HCT116 (cell line): ENCODE data around the gene PRKACA. TPM values are rescaled to one million over a fixed set of nuclear protein-coding genes. Genes with fewer than 3 reads are reported as not detected.
A peak's percentile ranks its signal among the peaks of the same experiment; 100 is the strongest.

Experiments
- ATAC-seq: fragments of 200-7000 bp; cut with Tn5 transposase; 2 replicates; pipeline ENCODE4 v1.9.1; 2020; ENCODE audit warnings: mild to moderate bottlenecking, moderate library complexity
- BruUV-seq: library from RNA; stranded (reverse); fragments of 400-500 nt; replicated peaks from 2 replicates; lab custom pipeline; 2021; lab: Mats Ljungman, UMichigan
- CTCF ChIA-PET: fragments of 300-600 bp; sonication (Branson Sonifier 250); formaldehyde crosslinking; loops from one replicate; lab custom pipeline; 2021; ENCODE audit warnings: antibody characterized with exemption; lab: Charles Lee
- POLR2A ChIA-PET: fragments of 300-600, 350-600 bp; sonication (Branson Sonifier 250); formaldehyde crosslinking; loops from one replicate; lab custom pipeline; 2021; ENCODE audit warnings: antibody characterized with exemption; lab: Charles Lee
- RAD21 ChIA-PET, 2 experiments: fragments of 300-600 bp; sonication (Branson Sonifier 250); formaldehyde crosslinking; loops; one replicate each; lab custom pipeline; 2023; ENCODE audit warnings: low total read pairs in 2 of 2; ENCODE audit not compliant: uncharacterized antibody in 2 of 2, unreplicated experiment in 2 of 2, low non-redundant PET in 1 of 2; lab: Charles Lee
- DNase-seq: peaks from one replicate; pipeline ENCODE4 v3.0.0-alpha.2; 2010; ENCODE audit warnings: low read depth, low spot score
- H2AFZ ChIP-seq: fragments of 200-600 bp; shearing (Covaris generic), sonication (generic); 2 replicates; pipeline ENCODE4 v1.6.1; 2017; ENCODE audit warnings: low read depth, mixed run types, mixed read lengths, antibody characterized with exemption, low read length; ENCODE audit not compliant: poor library complexity, severe bottlenecking
- H3K27ac ChIP-seq: 2 replicates; pipeline ENCODE4 v1.5.1; 2012; ENCODE audit warnings: low read depth, low read length
- H3K27me3 ChIP-seq: fragments of 200-600 bp; sonication (generic); 2 replicates; pipeline ENCODE4 v1.6.1; 2016; ENCODE audit warnings: mixed run types, low read length, mixed read lengths; ENCODE audit not compliant: insufficient read depth
- H3K36me3 ChIP-seq, 2 experiments: fragments of 200-500 bp in 1 of 2; fragments of 200-600 bp in 1 of 2; sonication (Bioruptor generic) in 1 of 2; sonication (generic) in 1 of 2; 2 replicates each; pipeline versions ENCODE4 v1.5.1 to v1.6.1; 2014 to 2016; ENCODE audit warnings: low read length in 2 of 2, inconsistent platforms in 1 of 2, mixed read lengths in 1 of 2, mixed run types in 1 of 2; ENCODE audit not compliant: insufficient read depth in 2 of 2, control insufficient read depth in 1 of 2
- H3K4me1 ChIP-seq, 2 experiments: fragments of 200-600 bp in 1 of 2; sonication (generic) in 1 of 2; 2 replicates each; pipeline versions ENCODE4 v1.5.1 to v1.6.1; 2012 to 2017; ENCODE audit warnings: low read length in 2 of 2, inconsistent platforms in 1 of 2, mild to moderate bottlenecking in 1 of 2, mixed read lengths in 1 of 2, mixed run types in 1 of 2, moderate library complexity in 1 of 2; ENCODE audit not compliant: insufficient read depth in 2 of 2, control insufficient read depth in 1 of 2
- H3K4me2 ChIP-seq: fragments of 200-600 bp; sonication (generic); 2 replicates; pipeline ENCODE4 v1.6.1; 2017; ENCODE audit warnings: mixed run types, low read length, mixed read lengths
- H3K4me3 ChIP-seq, 2 experiments: fragments of 200-600 bp in 1 of 2; sonication (generic) in 1 of 2; replicated peaks in 1 of 2; 2 replicates each; pipeline ENCODE4 v1.5.1; 2011 to 2016; ENCODE audit warnings: low read length in 2 of 2, control low read depth in 1 of 2, low read depth in 1 of 2, mild to moderate bottlenecking in 1 of 2, mixed read lengths in 1 of 2, mixed run types in 1 of 2
- H3K79me2 ChIP-seq: fragments of 200-600 bp; sonication (generic); 2 replicates; pipeline ENCODE4 v1.6.1; 2017; ENCODE audit warnings: mild to moderate bottlenecking, mixed run types, low read length, moderate library complexity, mixed read lengths; ENCODE audit not compliant: insufficient read depth
- H3K9ac ChIP-seq: fragments of 200-600 bp; sonication (generic); 2 replicates; pipeline ENCODE4 v1.6.1; 2016; ENCODE audit warnings: low read length, mixed read lengths
- H3K9me2 ChIP-seq: fragments of 200-600 bp; sonication (generic), shearing (Covaris generic); 2 replicates; pipeline ENCODE4 v1.6.1; 2017; ENCODE audit warnings: mixed run types, mild to moderate bottlenecking, moderate library complexity; ENCODE audit not compliant: insufficient read depth
- H3K9me3 ChIP-seq, 2 experiments: fragments of 200-500 bp in 1 of 2; fragments of 200-600 bp in 1 of 2; sonication (Bioruptor generic) in 1 of 2; sonication (generic) in 1 of 2; 2 replicates each; pipeline ENCODE4 v1.6.1; 2014 to 2017; ENCODE audit warnings: low read length in 2 of 2, mixed read lengths in 2 of 2, inconsistent platforms in 1 of 2, low read depth in 1 of 2, mild to moderate bottlenecking in 1 of 2, mixed run types in 1 of 2, moderate library complexity in 1 of 2; ENCODE audit not compliant: control insufficient read depth in 1 of 2, insufficient read depth in 1 of 2
- H4K20me1 ChIP-seq: fragments of 200-600 bp; sonication (generic), shearing (Covaris generic); 2 replicates; pipeline ENCODE4 v1.6.1; 2017; ENCODE audit warnings: mixed run types, mild to moderate bottlenecking, moderate library complexity; ENCODE audit not compliant: insufficient read depth
- CBX3 ChIP-seq: IDR thresholded peaks from 2 replicates; pipeline ENCODE4 v1.6.1; 2012; ENCODE audit warnings: low read depth
- CEBPB ChIP-seq: IDR thresholded peaks from 2 replicates; pipeline ENCODE4 v1.6.1; 2012; ENCODE audit warnings: low read depth
- EGR1 ChIP-seq: IDR thresholded peaks from 2 replicates; pipeline ENCODE4 v1.6.1; 2012; ENCODE audit warnings: low read depth
- EZH2 ChIP-seq: fragments of 200-600 bp; sonication (generic); IDR thresholded peaks from 2 replicates; pipeline ENCODE4 v1.6.1; 2017; ENCODE audit warnings: antibody characterized with exemption, mixed run types
- EZH2phosphoT487 ChIP-seq: fragments of 200-600 bp; IDR thresholded peaks from 2 replicates; pipeline ENCODE4 v1.6.1; 2018; ENCODE audit warnings: antibody characterized with exemption, borderline replicate concordance
- FOSL1 ChIP-seq: IDR thresholded peaks from 2 replicates; pipeline ENCODE4 v1.6.1; 2012; ENCODE audit warnings: low read depth
- MAX ChIP-seq: IDR thresholded peaks from 2 replicates; pipeline ENCODE4 v1.6.1; 2012
- RAD21 ChIP-seq: IDR thresholded peaks from 2 replicates; pipeline ENCODE4 v1.6.1; 2012; ENCODE audit warnings: low read depth, mild to moderate bottlenecking
- SP1 ChIP-seq: IDR thresholded peaks from 2 replicates; pipeline ENCODE4 v1.6.1; 2012; ENCODE audit warnings: low read depth
- YY1 ChIP-seq: IDR thresholded peaks from 2 replicates; pipeline ENCODE4 v1.6.1; 2011; ENCODE audit warnings: low read length, low read depth, moderate library complexity, mild to moderate bottlenecking; ENCODE audit not compliant: insufficient replicate concordance; ENCODE audit errors: extremely low read depth
- ZBTB33 ChIP-seq: IDR thresholded peaks from 2 replicates; pipeline ENCODE4 v1.6.1; 2011; ENCODE audit warnings: mild to moderate bottlenecking, low read length, moderate library complexity; ENCODE audit not compliant: insufficient replicate concordance; ENCODE audit errors: extremely low read depth
- ZFX ChIP-seq: fragments of 450-650 bp; IDR thresholded peaks from 2 replicates; pipeline ENCODE4 v1.6.1; 2017
- intact Hi-C: fragments of 100-400 bp; cut with micrococcal nuclease; formaldehyde crosslinking; loops from 2 replicates; pipeline ENCODE4 v1.10.0; 2022
- total RNA-seq: library from RNA; stranded (reverse); gene quantifications from one replicate; pipeline ENCODE4 v1.2.1, GENCODE V29; 2021; ENCODE audit not compliant: unreplicated experiment
- TF ChIP-seq, protein P1 (sequence below): IDR thresholded peaks from 2 replicates; pipeline ENCODE4 v1.6.1; 2012; ENCODE audit warnings: low read depth

The PRKACA gene
- total RNA-seq, 1 experiment from 2014 or later = 95.7 TPM

DNA sequence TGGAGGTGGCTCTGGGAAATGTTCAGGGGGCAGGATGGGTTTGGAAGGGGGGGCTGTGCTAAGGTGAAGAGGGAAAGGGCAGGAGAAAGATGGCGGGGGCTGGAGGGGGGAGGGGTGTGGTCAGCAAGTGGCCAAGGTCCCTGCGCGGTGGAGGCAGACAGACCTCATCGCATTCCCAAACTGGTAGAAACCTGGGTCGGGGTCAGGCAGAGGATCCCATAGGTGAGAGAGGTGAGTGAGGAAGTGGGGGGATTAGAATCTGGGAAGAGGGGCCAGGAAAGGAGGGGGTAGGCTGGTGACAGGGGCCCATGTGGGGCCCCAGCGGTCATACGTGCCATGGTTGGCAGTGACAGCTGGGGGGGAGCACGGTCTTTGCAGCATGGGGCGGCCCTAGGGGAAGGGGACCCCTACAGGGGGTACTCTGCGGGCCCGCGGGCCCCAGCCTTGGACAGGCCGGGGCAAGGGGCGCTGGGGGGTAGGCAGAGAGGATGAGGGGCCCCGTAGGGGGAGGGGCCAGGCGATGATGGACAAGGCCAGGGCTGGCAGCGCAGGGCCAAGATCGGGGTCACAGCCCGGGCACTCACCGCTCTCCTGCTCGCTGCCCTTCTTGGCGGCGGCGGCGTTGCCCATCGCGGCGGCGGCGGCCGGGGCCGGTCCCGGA lies 514 bp downstream of the PRKACA start (continued):
- TF ChIP-seq EZH2 (no peak), MAX (no peak), ZBTB33 (no peak), CBX3 (no peak), FOSL1 (no peak), RAD21 (no peak)

GRCh38 chr19:14116525-14116917 lies 1.0 kb downstream of the PRKACA start:
- intact Hi-C loops = no loop called here
- Histone ChIP-seq H3K79me2 (peaks cover 27% of the 10 kb centered on the region), H3K4me2 (peak overlapping the region; percentile 93), H3K27ac (no peak overlapping the region; the same call in 1 of the 2 replicates), H3K4me1 (peaks cover 36 to 47% of the 10 kb centered on the region in 2 experiments), H3K36me3 (peaks cover 2 to 5% of the 10 kb centered on the region in 2 experiments; a peak in 1 of 4 replicates), H3K9ac (peak overlapping the region; percentile 69), H3K4me3 (peak overlapping the region; percentile 72 to 84), H3K9me2 (no peaks in the 10 kb centered on the region), H4K20me1 (no peaks in the 10 kb centered on the region), H3K27me3 (no peaks in the 10 kb centered on the region), H3K9me3 (no peaks in the 10 kb centered on the region)
- no TSS peak for BruUV-seq
- CTCF ChIA-PET = interaction anchor here (0.7 to 3.2 kb wide), 3 partner anchors 21 to 237 kb away, joined by 3 to 18 read pairs (median 5); partner anchors contain the start of gene ASF1B
- POLR2A ChIA-PET = no interaction called here
- DNase-seq = no peak
- RAD21 ChIA-PET = no interaction called here
- TF ChIP-seq CBX3 (no peak), ZFX (no peak), ZBTB33 (no peak), EGR1 (no peak), YY1 (no peak), MAX (no peak), SP1 (no peak), EZH2phosphoT487 (no peak), CEBPB (no peak)
- TF ChIP-seq, protein P1, sequence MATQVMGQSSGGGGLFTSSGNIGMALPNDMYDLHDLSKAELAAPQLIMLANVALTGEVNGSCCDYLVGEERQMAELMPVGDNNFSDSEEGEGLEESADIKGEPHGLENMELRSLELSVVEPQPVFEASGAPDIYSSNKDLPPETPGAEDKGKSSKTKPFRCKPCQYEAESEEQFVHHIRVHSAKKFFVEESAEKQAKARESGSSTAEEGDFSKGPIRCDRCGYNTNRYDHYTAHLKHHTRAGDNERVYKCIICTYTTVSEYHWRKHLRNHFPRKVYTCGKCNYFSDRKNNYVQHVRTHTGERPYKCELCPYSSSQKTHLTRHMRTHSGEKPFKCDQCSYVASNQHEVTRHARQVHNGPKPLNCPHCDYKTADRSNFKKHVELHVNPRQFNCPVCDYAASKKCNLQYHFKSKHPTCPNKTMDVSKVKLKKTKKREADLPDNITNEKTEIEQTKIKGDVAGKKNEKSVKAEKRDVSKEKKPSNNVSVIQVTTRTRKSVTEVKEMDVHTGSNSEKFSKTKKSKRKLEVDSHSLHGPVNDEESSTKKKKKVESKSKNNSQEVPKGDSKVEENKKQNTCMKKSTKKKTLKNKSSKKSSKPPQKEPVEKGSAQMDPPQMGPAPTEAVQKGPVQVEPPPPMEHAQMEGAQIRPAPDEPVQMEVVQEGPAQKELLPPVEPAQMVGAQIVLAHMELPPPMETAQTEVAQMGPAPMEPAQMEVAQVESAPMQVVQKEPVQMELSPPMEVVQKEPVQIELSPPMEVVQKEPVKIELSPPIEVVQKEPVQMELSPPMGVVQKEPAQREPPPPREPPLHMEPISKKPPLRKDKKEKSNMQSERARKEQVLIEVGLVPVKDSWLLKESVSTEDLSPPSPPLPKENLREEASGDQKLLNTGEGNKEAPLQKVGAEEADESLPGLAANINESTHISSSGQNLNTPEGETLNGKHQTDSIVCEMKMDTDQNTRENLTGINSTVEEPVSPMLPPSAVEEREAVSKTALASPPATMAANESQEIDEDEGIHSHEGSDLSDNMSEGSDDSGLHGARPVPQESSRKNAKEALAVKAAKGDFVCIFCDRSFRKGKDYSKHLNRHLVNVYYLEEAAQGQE = no peak
- TF ChIP-seq, all 23 proteins: peak for 0
- no peak for ATAC-seq
- H2AFZ ChIP-seq = no peak overlapping the region
